ENCODE data around the gene POU6F2.

The POU6F2 gene

GRCh38 chr7:39210362-39210761 lies 232.7 kb downstream of the POU6F2 start:
- no CpG with 5 or more reads among the region's 6 CpGs for WGBS (ENCODE audit: extremely low coverage, insufficient coverage, low lambda C conversion rate)
- no peak overlapping the region for H3K4ac ChIP-seq (ENCODE audit: low read depth, low read length)
- no peak overlapping the region for H3K4me2 ChIP-seq (ENCODE audit: low read length)
- H2BK15ac ChIP-seq (replicated peaks; ENCODE audit: low read depth), result no peak overlapping the region
- no peak overlapping the region for H3K27ac ChIP-seq (ENCODE audit: low read depth, low read length)
- no peaks in the 10 kb centered on the region for H3K36me3 ChIP-seq (ENCODE audit: control insufficient read depth, insufficient read depth, low read length)
- no peak overlapping the region for H3K18ac ChIP-seq (ENCODE audit: low read length)
- no peaks in the 10 kb centered on the region for H3K4me1 ChIP-seq (ENCODE audit: control insufficient read depth, low read depth, low read length)
- no peak overlapping the region for H3K4me3 ChIP-seq (ENCODE audit: low read length)
- H3K9ac ChIP-seq (ENCODE audit: low read length), result no peak overlapping the region
- no peak overlapping the region for H3K23ac ChIP-seq (ENCODE audit: low read length)
- no peak overlapping the region for H2BK5ac ChIP-seq (ENCODE audit: low read length)
- no peak for DNase-seq
- H3K79me2 ChIP-seq (ENCODE audit: control insufficient read depth, insufficient read depth, low read length), result no peaks in the 10 kb centered on the region
- no peaks in the 10 kb centered on the region for H3K27me3 ChIP-seq (ENCODE audit: insufficient read depth, low read length, poor library complexity)
- H4K5ac ChIP-seq (ENCODE audit: low read length), result no peak overlapping the region
- no peak overlapping the region for H4K8ac ChIP-seq (ENCODE audit: low read depth, low read length)
- H2BK120ac ChIP-seq (ENCODE audit: low read depth, low read length), result no peak overlapping the region
- no peak overlapping the region for H3K56ac ChIP-seq (ENCODE audit: low read length)
- H2AK5ac ChIP-seq (ENCODE audit: low read length), result no peak overlapping the region
- no peaks in the 10 kb centered on the region for H3K79me1 ChIP-seq (ENCODE audit: low read length)

DNA sequence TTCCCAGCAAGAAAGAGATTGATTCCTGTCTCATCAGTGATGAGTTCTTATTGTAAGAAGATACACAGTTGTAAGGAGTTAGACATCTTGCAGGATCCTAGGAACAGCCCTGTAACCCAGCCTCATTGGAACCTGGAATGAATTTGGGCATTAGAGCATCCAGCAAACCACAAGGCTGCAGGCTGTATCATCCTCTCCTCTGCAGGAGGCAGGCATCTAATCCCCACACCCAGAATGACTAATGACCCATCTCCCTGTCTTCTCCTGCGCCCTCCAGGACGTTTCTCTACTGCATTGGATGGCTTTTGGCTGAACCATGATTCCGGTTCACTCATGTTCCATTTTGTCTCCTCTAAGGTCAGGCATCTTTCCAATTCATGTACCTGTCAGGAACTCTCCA lies 233.9 kb downstream of the POU6F2 start:
- Histone ChIP-seq H2BK120ac (ENCODE audit: low read depth, low read length) (no peak overlapping the region), H3K79me2 (ENCODE audit: control insufficient read depth, insufficient read depth, low read length) (no peaks in the 10 kb centered on the region), H2BK15ac (replicated peaks; ENCODE audit: low read depth) (no peak overlapping the region), H3K18ac (ENCODE audit: low read length) (no peak overlapping the region), H3K36me3 (ENCODE audit: control insufficient read depth, insufficient read depth, low read length) (no peaks in the 10 kb centered on the region), H2AK5ac (ENCODE audit: low read length) (no peak overlapping the region), H3K27ac (ENCODE audit: low read depth, low read length) (no peak overlapping the region), H3K4me2 (ENCODE audit: low read length) (no peak overlapping the region), H4K8ac (ENCODE audit: low read depth, low read length) (no peak overlapping the region), H2BK5ac (ENCODE audit: low read length) (no peak overlapping the region), H3K4me3 (ENCODE audit: low read length) (no peak overlapping the region), H3K23ac (ENCODE audit: low read length) (no peak overlapping the region), H3K4ac (ENCODE audit: low read depth, low read length) (no peak overlapping the region), H3K9ac (ENCODE audit: low read length) (no peak overlapping the region), H3K56ac (ENCODE audit: low read length) (no peak overlapping the region), H3K79me1 (ENCODE audit: low read length) (no peaks in the 10 kb centered on the region), H4K5ac (ENCODE audit: low read length) (no peak overlapping the region), H3K4me1 (ENCODE audit: control insufficient read depth, low read depth, low read length) (no peaks in the 10 kb centered on the region), H3K27me3 (ENCODE audit: insufficient read depth, low read length, poor library complexity) (no peaks in the 10 kb centered on the region)
- DNase-seq, result no peak
- no CpG with 5 or more reads among the region's 3 CpGs for WGBS (ENCODE audit: extremely low coverage, insufficient coverage, low lambda C conversion rate)

DNA sequence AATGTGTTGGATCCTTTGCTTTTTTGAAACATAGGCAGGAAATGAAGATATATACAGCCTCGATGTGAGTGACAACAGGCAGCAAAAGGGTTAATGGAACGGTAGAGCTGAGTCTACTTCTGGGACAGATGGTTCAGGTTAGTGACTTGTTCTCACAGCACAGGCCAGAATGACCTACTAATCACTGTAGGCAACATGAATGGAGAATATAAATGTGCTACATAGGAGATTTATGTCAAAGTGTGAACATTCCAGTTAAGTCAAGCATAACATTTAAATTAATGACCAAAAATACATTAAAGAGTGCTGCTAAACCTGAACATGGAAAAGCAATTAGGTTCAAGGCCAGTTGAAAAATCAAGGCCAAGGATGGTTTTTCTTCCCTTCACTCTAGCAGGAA lies 235.2 kb downstream of the POU6F2 start:
- Histone ChIP-seq H3K79me1 (ENCODE audit: low read length) (no peaks in the 10 kb centered on the region), H2BK15ac (replicated peaks; ENCODE audit: low read depth) (no peak overlapping the region), H3K79me2 (ENCODE audit: control insufficient read depth, insufficient read depth, low read length) (no peaks in the 10 kb centered on the region), H3K4me1 (ENCODE audit: control insufficient read depth, low read depth, low read length) (no peaks in the 10 kb centered on the region), H3K4me2 (ENCODE audit: low read length) (no peak overlapping the region), H3K27ac (ENCODE audit: low read depth, low read length) (no peak overlapping the region), H3K23ac (ENCODE audit: low read length) (no peak overlapping the region), H3K9ac (ENCODE audit: low read length) (no peak overlapping the region), H4K5ac (ENCODE audit: low read length) (no peak overlapping the region), H2AK5ac (ENCODE audit: low read length) (no peak overlapping the region), H3K56ac (ENCODE audit: low read length) (no peak overlapping the region), H3K4me3 (ENCODE audit: low read length) (no peak overlapping the region), H4K8ac (ENCODE audit: low read depth, low read length) (no peak overlapping the region), H3K4ac (ENCODE audit: low read depth, low read length) (no peak overlapping the region), H3K27me3 (ENCODE audit: insufficient read depth, low read length, poor library complexity) (no peaks in the 10 kb centered on the region), H3K36me3 (ENCODE audit: control insufficient read depth, insufficient read depth, low read length) (no peaks in the 10 kb centered on the region), H3K18ac (ENCODE audit: low read length) (no peak overlapping the region), H2BK120ac (ENCODE audit: low read depth, low read length) (no peak overlapping the region), H2BK5ac (ENCODE audit: low read length) (no peak overlapping the region)
- DNase-seq, result no peak
- WGBS (ENCODE audit: extremely low coverage, insufficient coverage, low lambda C conversion rate), result no CpG with 5 or more reads among the region's 2 CpGs

DNA sequence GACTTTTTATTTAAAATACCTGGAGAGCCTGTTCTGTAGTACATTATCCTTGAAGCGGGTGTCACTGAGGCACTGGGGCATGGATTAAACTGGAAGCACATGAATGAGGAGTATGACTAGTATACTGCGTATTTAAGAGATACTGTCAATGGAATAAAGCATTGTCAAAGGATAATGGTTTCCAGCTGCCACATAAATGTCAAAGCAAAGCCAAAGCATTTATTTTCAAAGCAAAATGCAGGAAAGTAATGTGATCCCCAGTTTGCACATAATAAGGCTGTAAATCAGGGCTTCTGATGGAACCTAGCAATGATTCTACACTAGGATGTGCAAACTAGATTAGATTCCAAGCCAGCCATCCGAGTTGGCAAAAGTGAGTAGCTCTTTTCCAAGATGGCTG lies 240.1 kb downstream of the POU6F2 start:
- Histone ChIP-seq H2AK5ac (ENCODE audit: low read length) (no peak overlapping the region), H4K8ac (ENCODE audit: low read depth, low read length) (no peak overlapping the region), H4K5ac (ENCODE audit: low read length) (no peak overlapping the region), H3K23ac (ENCODE audit: low read length) (no peak overlapping the region), H3K56ac (ENCODE audit: low read length) (no peak overlapping the region), H2BK15ac (replicated peaks; ENCODE audit: low read depth) (no peak overlapping the region), H3K79me2 (ENCODE audit: control insufficient read depth, insufficient read depth, low read length) (no peaks in the 10 kb centered on the region), H3K27ac (ENCODE audit: low read depth, low read length) (no peak overlapping the region), H2BK5ac (ENCODE audit: low read length) (no peak overlapping the region), H3K4me2 (ENCODE audit: low read length) (no peak overlapping the region), H3K4me1 (ENCODE audit: control insufficient read depth, low read depth, low read length) (no peaks in the 10 kb centered on the region), H3K18ac (ENCODE audit: low read length) (no peak overlapping the region), H3K79me1 (ENCODE audit: low read length) (no peaks in the 10 kb centered on the region), H3K4ac (ENCODE audit: low read depth, low read length) (no peak overlapping the region), H3K27me3 (ENCODE audit: insufficient read depth, low read length, poor library complexity) (no peaks in the 10 kb centered on the region), H3K4me3 (ENCODE audit: low read length) (no peak overlapping the region), H3K36me3 (ENCODE audit: control insufficient read depth, insufficient read depth, low read length) (no peaks in the 10 kb centered on the region), H3K9ac (ENCODE audit: low read length) (no peak overlapping the region), H2BK120ac (ENCODE audit: low read depth, low read length) (no peak overlapping the region)
- WGBS (ENCODE audit: extremely low coverage, insufficient coverage, low lambda C conversion rate), result no CpG with 5 or more reads among the region's 3 CpGs
- DNase-seq, result no peak

DNA sequence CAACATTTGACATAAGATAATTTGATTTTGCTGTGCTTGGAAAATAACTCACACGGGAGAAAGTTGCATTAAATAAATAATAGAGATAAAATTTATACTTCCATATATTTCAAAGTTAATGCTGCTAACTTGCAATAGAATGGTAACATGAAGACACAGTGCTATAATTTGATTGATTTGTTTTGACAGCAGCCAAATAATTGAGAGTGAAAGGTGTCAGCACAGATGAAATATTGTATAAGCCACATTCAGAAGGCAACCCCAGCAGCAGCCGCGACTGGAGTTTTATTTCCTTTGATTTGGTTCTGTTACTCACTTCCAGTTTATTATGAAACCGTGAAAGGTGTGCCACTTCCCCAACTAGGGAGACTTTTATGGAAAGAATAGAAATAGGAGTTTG lies 242.2 kb downstream of the POU6F2 start:
- WGBS (ENCODE audit: extremely low coverage, insufficient coverage, low lambda C conversion rate), result no CpG with 5 or more reads among the region's 4 CpGs
- H3K18ac ChIP-seq (ENCODE audit: low read length), result no peak overlapping the region
- no peak overlapping the region for H3K4ac ChIP-seq (ENCODE audit: low read depth, low read length)
- no peak overlapping the region for H3K4me3 ChIP-seq (ENCODE audit: low read length)
- no peaks in the 10 kb centered on the region for H3K79me1 ChIP-seq (ENCODE audit: low read length)
- H3K4me1 ChIP-seq (ENCODE audit: control insufficient read depth, low read depth, low read length), result no peaks in the 10 kb centered on the region
- no peak overlapping the region for H3K27ac ChIP-seq (ENCODE audit: low read depth, low read length)
- H3K23ac ChIP-seq (ENCODE audit: low read length), result no peak overlapping the region
- no peak overlapping the region for H2BK120ac ChIP-seq (ENCODE audit: low read depth, low read length)
- H3K27me3 ChIP-seq (ENCODE audit: insufficient read depth, low read length, poor library complexity), result no peaks in the 10 kb centered on the region
- no peak overlapping the region for H3K56ac ChIP-seq (ENCODE audit: low read length)
- no peak overlapping the region for H2BK15ac ChIP-seq (replicated peaks; ENCODE audit: low read depth)
- H3K36me3 ChIP-seq (ENCODE audit: control insufficient read depth, insufficient read depth, low read length), result no peaks in the 10 kb centered on the region
- no peak overlapping the region for H4K8ac ChIP-seq (ENCODE audit: low read depth, low read length)
- H3K4me2 ChIP-seq (ENCODE audit: low read length), result no peak overlapping the region
- no peak overlapping the region for H2AK5ac ChIP-seq (ENCODE audit: low read length)
- H2BK5ac ChIP-seq (ENCODE audit: low read length), result no peak overlapping the region
- DNase-seq, result no peak
- no peaks in the 10 kb centered on the region for H3K79me2 ChIP-seq (ENCODE audit: control insufficient read depth, insufficient read depth, low read length)
- H4K5ac ChIP-seq (ENCODE audit: low read length), result no peak overlapping the region
- no peak overlapping the region for H3K9ac ChIP-seq (ENCODE audit: low read length)

GRCh38 chr7:39221901-39222300 lies 244.2 kb downstream of the POU6F2 start:
- 100% methylated on average over 1 of the region's 1 CpG for WGBS (ENCODE audit: extremely low coverage, insufficient coverage, low lambda C conversion rate)
- Histone ChIP-seq H2AK5ac (ENCODE audit: low read length) (no peak overlapping the region), H3K4me1 (ENCODE audit: control insufficient read depth, low read depth, low read length) (no peaks in the 10 kb centered on the region), H3K79me1 (ENCODE audit: low read length) (no peaks in the 10 kb centered on the region), H2BK15ac (replicated peaks; ENCODE audit: low read depth) (no peak overlapping the region), H3K79me2 (ENCODE audit: control insufficient read depth, insufficient read depth, low read length) (no peaks in the 10 kb centered on the region), H3K9ac (ENCODE audit: low read length) (no peak overlapping the region), H3K27ac (ENCODE audit: low read depth, low read length) (no peak overlapping the region), H3K4ac (ENCODE audit: low read depth, low read length) (no peak overlapping the region), H4K5ac (ENCODE audit: low read length) (no peak overlapping the region), H4K8ac (ENCODE audit: low read depth, low read length) (no peak overlapping the region), H3K56ac (ENCODE audit: low read length) (no peak overlapping the region), H3K4me2 (ENCODE audit: low read length) (no peak overlapping the region), H3K36me3 (ENCODE audit: control insufficient read depth, insufficient read depth, low read length) (no peaks in the 10 kb centered on the region), H3K4me3 (ENCODE audit: low read length) (no peak overlapping the region), H3K27me3 (ENCODE audit: insufficient read depth, low read length, poor library complexity) (no peaks in the 10 kb centered on the region), H3K18ac (ENCODE audit: low read length) (no peak overlapping the region), H2BK120ac (ENCODE audit: low read depth, low read length) (no peak overlapping the region), H3K23ac (ENCODE audit: low read length) (no peak overlapping the region), H2BK5ac (ENCODE audit: low read length) (no peak overlapping the region)
- no peak for DNase-seq
